ENCODE measurements around the gene TENM4. TPM values are rescaled to one million over a fixed set of nuclear protein-coding genes. Genes with fewer than 3 reads are reported as not detected.

Gene TENM4
- total RNA-seq, 1 donor from 2014 or later = 50.7 TPM

- Mint-ChIP-seq H3K27ac (ENCODE audit: unreplicated experiment) (no peak overlapping the region), H3K4me3 (ENCODE audit: unreplicated experiment) (no peak overlapping the region)
- no peak for DNase-seq
Measured at GRCh38 chr11:79086056-79086455, 354.8 kb downstream of the TENM4 start.

DNA sequence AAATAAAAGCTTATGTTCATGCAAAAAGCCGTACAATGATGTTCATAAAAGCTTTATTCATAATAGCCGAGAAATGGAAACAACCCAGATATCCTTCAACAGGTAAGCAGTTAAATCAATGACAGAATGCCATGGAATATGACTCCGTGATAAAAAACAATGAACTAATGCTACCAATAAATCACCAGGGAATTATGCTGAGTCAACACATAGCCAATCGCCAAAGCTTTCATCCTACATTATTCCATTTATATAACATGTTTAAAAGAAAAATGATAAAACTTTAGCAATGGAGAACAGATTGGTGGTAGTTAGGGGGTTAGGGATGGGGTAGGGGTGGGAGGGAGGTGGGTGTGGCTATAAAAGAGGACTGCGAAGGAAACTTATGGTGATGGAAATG lies 356.4 kb downstream of the TENM4 start:
- H3K4me1 Mint-ChIP-seq (ENCODE audit: low read depth, unreplicated experiment) = peaks cover 28% of the 10 kb centered on the region
- no peak overlapping the region for H3K27ac Mint-ChIP-seq (ENCODE audit: unreplicated experiment)
- peaks cover 4% of the 10 kb centered on the region for H3K36me3 Mint-ChIP-seq (ENCODE audit: unreplicated experiment)
- H3K4me3 Mint-ChIP-seq (ENCODE audit: unreplicated experiment) = no peak overlapping the region
- DNase-seq = no peak
- TF ChIP-seq, protein P1, sequence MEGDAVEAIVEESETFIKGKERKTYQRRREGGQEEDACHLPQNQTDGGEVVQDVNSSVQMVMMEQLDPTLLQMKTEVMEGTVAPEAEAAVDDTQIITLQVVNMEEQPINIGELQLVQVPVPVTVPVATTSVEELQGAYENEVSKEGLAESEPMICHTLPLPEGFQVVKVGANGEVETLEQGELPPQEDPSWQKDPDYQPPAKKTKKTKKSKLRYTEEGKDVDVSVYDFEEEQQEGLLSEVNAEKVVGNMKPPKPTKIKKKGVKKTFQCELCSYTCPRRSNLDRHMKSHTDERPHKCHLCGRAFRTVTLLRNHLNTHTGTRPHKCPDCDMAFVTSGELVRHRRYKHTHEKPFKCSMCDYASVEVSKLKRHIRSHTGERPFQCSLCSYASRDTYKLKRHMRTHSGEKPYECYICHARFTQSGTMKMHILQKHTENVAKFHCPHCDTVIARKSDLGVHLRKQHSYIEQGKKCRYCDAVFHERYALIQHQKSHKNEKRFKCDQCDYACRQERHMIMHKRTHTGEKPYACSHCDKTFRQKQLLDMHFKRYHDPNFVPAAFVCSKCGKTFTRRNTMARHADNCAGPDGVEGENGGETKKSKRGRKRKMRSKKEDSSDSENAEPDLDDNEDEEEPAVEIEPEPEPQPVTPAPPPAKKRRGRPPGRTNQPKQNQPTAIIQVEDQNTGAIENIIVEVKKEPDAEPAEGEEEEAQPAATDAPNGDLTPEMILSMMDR (IDR thresholded peaks at IDR 0.05; ENCODE audit: partially characterized antibody, unreplicated experiment) = no peak
- peaks cover 11% of the 10 kb centered on the region for H3K9me3 Mint-ChIP-seq (ENCODE audit: unreplicated experiment)
- H3K27me3 Mint-ChIP-seq (ENCODE audit: unreplicated experiment) = peaks cover 3% of the 10 kb centered on the region

More at GRCh38 chr11:79086056-79086455, 354.8 kb downstream of the TENM4 start:
- H3K9me3 Mint-ChIP-seq (ENCODE audit: unreplicated experiment) = peaks cover 12% of the 10 kb centered on the region
- peaks cover 3% of the 10 kb centered on the region for H3K27me3 Mint-ChIP-seq (ENCODE audit: unreplicated experiment)
- H3K4me1 Mint-ChIP-seq (ENCODE audit: low read depth, unreplicated experiment) = peaks cover 24% of the 10 kb centered on the region
- H3K36me3 Mint-ChIP-seq (ENCODE audit: unreplicated experiment) = peaks cover 4% of the 10 kb centered on the region
- TF ChIP-seq, protein P1 (IDR thresholded peaks at IDR 0.05; ENCODE audit: partially characterized antibody, unreplicated experiment) = no peak

DNA sequence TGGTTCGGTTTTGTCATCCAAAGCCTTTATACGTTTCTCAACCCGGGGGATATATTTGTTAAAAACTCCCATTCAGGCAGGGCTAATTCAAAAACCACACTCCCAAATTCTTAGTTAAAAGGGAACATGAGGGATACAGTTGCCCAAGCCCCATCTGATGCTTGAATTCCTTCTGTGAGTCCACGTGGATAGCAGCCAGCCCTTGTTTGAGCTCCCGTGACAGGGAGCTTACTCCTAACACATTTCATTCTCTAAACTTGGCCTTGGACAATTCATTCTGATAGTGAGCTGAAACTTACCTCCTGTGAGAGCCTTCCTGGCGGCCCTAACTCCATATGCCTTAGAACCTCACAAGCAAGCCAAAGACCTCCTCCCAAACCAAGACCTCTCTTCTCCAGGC lies 357.5 kb downstream of the TENM4 start:
- TF ChIP-seq, protein P1 (IDR thresholded peaks at IDR 0.05; ENCODE audit: partially characterized antibody, unreplicated experiment) = no peak
- Mint-ChIP-seq H3K4me1 (ENCODE audit: low read depth, unreplicated experiment) (peaks cover 36% of the 10 kb centered on the region), H3K4me3 (ENCODE audit: unreplicated experiment) (no peak overlapping the region), H3K36me3 (ENCODE audit: unreplicated experiment) (peaks cover 4% of the 10 kb centered on the region), H3K27me3 (ENCODE audit: unreplicated experiment) (peaks cover 3% of the 10 kb centered on the region), H3K9me3 (ENCODE audit: unreplicated experiment) (peaks cover 11% of the 10 kb centered on the region), H3K27ac (ENCODE audit: unreplicated experiment) (peak overlapping the region; percentile 77)
- DNase-seq = no peak

- H3K9me3 Mint-ChIP-seq (ENCODE audit: unreplicated experiment) = peaks cover 8% of the 10 kb centered on the region
- no peak overlapping the region for H3K4me3 Mint-ChIP-seq (ENCODE audit: unreplicated experiment)
- TF ChIP-seq, protein P1 (IDR thresholded peaks at IDR 0.05; ENCODE audit: partially characterized antibody, unreplicated experiment) = no peak
- H3K36me3 Mint-ChIP-seq (ENCODE audit: unreplicated experiment) = peaks cover 4% of the 10 kb centered on the region
- peak overlapping the region; percentile 77 for H3K27ac Mint-ChIP-seq (ENCODE audit: unreplicated experiment)
- DNase-seq = no peak
- H3K27me3 Mint-ChIP-seq (ENCODE audit: unreplicated experiment) = peaks cover 3% of the 10 kb centered on the region
- H3K4me1 Mint-ChIP-seq (ENCODE audit: low read depth, unreplicated experiment) = peaks cover 37% of the 10 kb centered on the region
Measured at GRCh38 chr11:79082907-79083306, 357.9 kb downstream of the TENM4 start.

DNA sequence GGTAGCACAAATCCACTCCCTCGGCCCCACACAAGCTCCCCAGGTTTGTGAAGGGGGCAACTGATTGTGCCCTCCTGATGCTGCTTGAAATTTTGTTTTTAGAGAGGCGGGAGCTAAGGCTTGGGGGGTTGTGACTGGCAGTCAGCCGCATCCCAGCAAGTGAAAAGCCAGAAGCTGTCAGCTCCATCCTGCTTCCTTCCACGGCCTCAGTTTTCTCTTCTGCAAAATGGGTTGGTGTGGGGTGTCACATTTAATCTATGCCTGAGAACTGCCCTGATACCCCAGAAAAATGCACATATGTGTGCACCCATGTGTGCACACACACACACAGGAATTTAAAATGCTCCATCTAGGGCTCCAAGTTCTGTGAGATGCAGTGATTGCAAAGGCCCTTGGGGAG lies 358.6 kb downstream of the TENM4 start:
- TF ChIP-seq, protein P1 (IDR thresholded peaks at IDR 0.05; ENCODE audit: partially characterized antibody, unreplicated experiment) = no peak
- DNase-seq = no peak
- H3K4me1 Mint-ChIP-seq (ENCODE audit: low read depth, unreplicated experiment) = peaks cover 40% of the 10 kb centered on the region
- peak overlapping the region; percentile 60 for H3K27ac Mint-ChIP-seq (ENCODE audit: unreplicated experiment)
- H3K4me3 Mint-ChIP-seq (ENCODE audit: unreplicated experiment) = no peak overlapping the region
- H3K27me3 Mint-ChIP-seq (ENCODE audit: unreplicated experiment) = peaks cover 3% of the 10 kb centered on the region
- peaks cover 4% of the 10 kb centered on the region for H3K36me3 Mint-ChIP-seq (ENCODE audit: unreplicated experiment)
- peaks cover 8% of the 10 kb centered on the region for H3K9me3 Mint-ChIP-seq (ENCODE audit: unreplicated experiment)
